HepG2 (cell line): ENCODE measurements around the gene ANKRD29. TPM values are rescaled to one million over a fixed set of nuclear protein-coding genes. Genes with fewer than 3 reads are reported as not detected.

Experiments used
- ATAC-seq: fragments of 200-7000 bp; cut with Tn5 transposase; 3 replicates; pipeline ENCODE4 v1.9.1; 2020; ENCODE audit warnings: mild to moderate bottlenecking, moderate library complexity
- BruUV-seq: library from RNA; stranded (reverse); fragments of 400-500 nt; replicated peaks from 2 replicates; lab custom pipeline; 2021; lab: Mats Ljungman, UMichigan
- CTCF ChIA-PET: fragments of 300-600 bp; formaldehyde crosslinking; extraction: SDS; loops from one replicate; lab custom pipeline; 2021; ENCODE audit warnings: low total read pairs, inconsistent platforms, low intra/inter-chr PET ratio; lab: Yijun Ruan, JAX
- POLR2A ChIA-PET: fragments of 350-600 bp; sonication (Branson Sonifier 250); formaldehyde crosslinking; loops from one replicate; lab custom pipeline; 2020; ENCODE audit warnings: antibody characterized with exemption, inconsistent platforms; lab: Yijun Ruan, JAX
- DNase-seq: peaks from one replicate; pipeline ENCODE4 v3.0.0-alpha.2; 2015; ENCODE audit warnings: low spot score
- FAIRE-seq: peaks from 3 replicates; lab custom pipeline; 2011; peaks lifted over from hg19 to GRCh38; lab: Jason Lieb, UNC
- H2AFZ ChIP-seq: one replicate; pipeline ENCODE4 v1.6.1; 2011; ENCODE audit warnings: low read length, inconsistent platforms
- H3K27ac ChIP-seq: fragments of 300-600 bp; 3 replicates; pipeline ENCODE4 v1.8.0; 2011; ENCODE audit warnings: mixed run types, mild to moderate bottlenecking, mixed read lengths, low read length, inconsistent platforms; ENCODE audit not compliant: insufficient read depth; ENCODE audit errors: extremely low read length
- H3K27me3 ChIP-seq, 2 experiments: fragments of 200-600 bp in 1 of 2; 2 replicates in 1 of 2; 3 replicates in 1 of 2; pipeline versions ENCODE4 v1.6.0 to v1.8.0; 2011; ENCODE audit warnings: low read length in 2 of 2, mild to moderate bottlenecking in 2 of 2, moderate library complexity in 2 of 2, inconsistent platforms in 1 of 2; ENCODE audit not compliant: insufficient read depth in 2 of 2, control insufficient read depth in 1 of 2
- H3K36me3 ChIP-seq, 2 experiments: fragments of 200-600 bp in 1 of 2; replicated peaks in 1 of 2; 2 replicates in 1 of 2; 3 replicates in 1 of 2; pipeline versions ENCODE4 v1.5.1 to v1.8.0; 2011; ENCODE audit warnings: low read length in 2 of 2, inconsistent platforms in 1 of 2; ENCODE audit not compliant: insufficient read depth in 2 of 2, control insufficient read depth in 1 of 2
- H3K4me1 ChIP-seq: 2 replicates; pipeline ENCODE4 v1.5.1; 2012; ENCODE audit warnings: low read length, inconsistent platforms; ENCODE audit not compliant: insufficient read depth
- H3K4me2 ChIP-seq: 2 replicates; pipeline ENCODE4 v1.6.0; 2011; ENCODE audit warnings: low read depth, low read length, inconsistent platforms
- H3K4me3 ChIP-seq, 3 experiments: fragments of 200-600 bp in 1 of 3; sonication (generic), shearing (Covaris generic) in 1 of 3; replicated peaks in 1 of 3; 2 replicates each; pipeline ENCODE4 v1.5.1; 2011 to 2016; ENCODE audit warnings: low read length in 3 of 3, inconsistent platforms in 2 of 3, low read depth in 2 of 3, mild to moderate bottlenecking in 2 of 3, control low read depth in 1 of 3, mixed read lengths in 1 of 3; ENCODE audit not compliant: insufficient read depth in 1 of 3
- H3K79me2 ChIP-seq: one replicate; pipeline ENCODE4 v1.6.1; 2011; ENCODE audit warnings: low read length, inconsistent platforms; ENCODE audit not compliant: insufficient read depth
- H3K9ac ChIP-seq: 2 replicates; pipeline ENCODE4 v1.6.0; 2011; ENCODE audit warnings: mild to moderate bottlenecking, low read depth, low read length, inconsistent platforms; ENCODE audit not compliant: insufficient read depth
- H3K9me3 ChIP-seq: 2 replicates; pipeline ENCODE4 v1.5.1; 2012; ENCODE audit warnings: mild to moderate bottlenecking, low read length
- H4K20me1 ChIP-seq: 2 replicates; pipeline ENCODE4 v1.6.0; 2011; ENCODE audit warnings: inconsistent platforms, mild to moderate bottlenecking, low read length, moderate library complexity; ENCODE audit not compliant: insufficient read depth
- CBX5 ChIP-seq: sonication (generic); formaldehyde crosslinking; IDR thresholded peaks from 2 replicates; pipeline ENCODE4 v1.4.0; 2020; ENCODE audit warnings: missing genetic modification reagents, borderline replicate concordance
- ERF ChIP-seq: IDR thresholded peaks from 2 replicates; pipeline ENCODE4 v1.6.1; 2018; ENCODE audit warnings: missing biosample characterization, missing genetic modification reagents
- MIXL1 ChIP-seq: IDR thresholded peaks from 2 replicates; pipeline ENCODE4 v1.6.1; 2016
- MLX ChIP-seq: IDR thresholded peaks from 2 replicates; pipeline ENCODE4 v1.6.1; 2016
- MNT ChIP-seq: fragments of 450-650 bp; IDR thresholded peaks from 2 replicates; pipeline ENCODE4 v1.6.1; 2016
- MYC ChIP-seq: sonication (generic); formaldehyde crosslinking; IDR thresholded peaks from 2 replicates; pipeline ENCODE4 v1.9.0; 2021; ENCODE audit warnings: missing genetic modification reagents, borderline replicate concordance
- SATB2 ChIP-seq: sonication (generic); formaldehyde crosslinking; IDR thresholded peaks from 2 replicates; pipeline ENCODE4 v1.5.0; 2020; ENCODE audit warnings: missing genetic modification reagents
- SYNCRIP ChIP-seq: fragments of 200-400 bp; formaldehyde crosslinking; IDR thresholded peaks from 2 replicates; pipeline ENCODE4 v1.6.1; 2018; ENCODE audit warnings: mild to moderate bottlenecking, low read depth, low read length; ENCODE audit not compliant: insufficient read depth
- ZBTB44 ChIP-seq: sonication (generic); formaldehyde crosslinking; IDR thresholded peaks from 2 replicates; pipeline ENCODE4 v1.4.0; 2020; ENCODE audit warnings: missing genetic modification reagents
- ZEB1 ChIP-seq: IDR thresholded peaks from 2 replicates; pipeline ENCODE4 v1.6.1; 2012; ENCODE audit warnings: mild to moderate bottlenecking, low read depth, inconsistent platforms; ENCODE audit not compliant: insufficient replicate concordance
- ZNF276 ChIP-seq: sonication (generic); formaldehyde crosslinking; IDR thresholded peaks from 2 replicates; pipeline ENCODE4 v1.4.0; 2020; ENCODE audit warnings: mild to moderate bottlenecking, low read depth, missing genetic modification reagents
- ZNF646 ChIP-seq: sonication (generic); formaldehyde crosslinking; IDR thresholded peaks from 2 replicates; pipeline ENCODE4 v1.9.0; 2021; ENCODE audit warnings: mild to moderate bottlenecking, missing genetic modification reagents
- ZNF773 ChIP-seq: sonication (generic); formaldehyde crosslinking; IDR thresholded peaks from 2 replicates; pipeline ENCODE4 v1.4.0; 2020; ENCODE audit warnings: missing genetic modification reagents, borderline replicate concordance
- in situ Hi-C: cut with HindIII; loops from 2 replicates; pipeline ENCODE4 v1.10.0; 2017; ENCODE audit warnings: low pct_unique_long_range_greater_than_20kb; ENCODE audit not compliant: extremely low pct_ligation_motif_present
- intact Hi-C: fragments of 100-400 bp; cut with micrococcal nuclease; formaldehyde crosslinking; loops from one replicate; pipeline ENCODE4 v1.10.0; 2022; ENCODE audit not compliant: unreplicated experiment
- polyA plus RNA-seq, 8 experiments: library from polyadenylated mRNA; depleted of rRNA in 3 of 8; stranded (reverse) in 7 of 8; unstranded in 1 of 8; fragments of >200 nt; fragmentation: Illumina TruSeq in 4 of 8; extraction: Trizol in 4 of 8; gene quantifications; 2 replicates each; pipeline versions ENCODE4 v1.2.1 to v1.2.3, GENCODE V29; 2011 to 2016; ENCODE audit warnings: low read depth in 4 of 8, missing spikeins in 1 of 8, mixed read lengths in 1 of 8; ENCODE audit not compliant: insufficient read depth in 1 of 8
- total RNA-seq, 5 experiments: library from RNA; depleted of rRNA; stranded (reverse); fragments of >200 nt; fragmentation: Illumina TruSeq; extraction: Trizol; gene quantifications; 2 replicates each; pipeline ENCODE4 v1.2.3, GENCODE V29; 2016; ENCODE audit warnings: low read depth in 1 of 5

Gene ANKRD29
- total and polyA plus RNA-seq, 2 of the 13 experiments (the other 11 are each of a cell fraction or from before 2014, with no cell fraction given), result not detected

GRCh38 chr18:23704806-23705205 lies 42.1 kb upstream of the ANKRD29 start:
- ATAC-seq (no peak), FAIRE-seq (no peak), DNase-seq (no peak)
- CTCF ChIA-PET, result no interaction called here
- Histone ChIP-seq H3K36me3 (no peaks in the 10 kb centered on the region), H3K27ac (no peak overlapping the region), H2AFZ (no peak overlapping the region), H3K79me2 (no peaks in the 10 kb centered on the region), H3K27me3 (peaks cover 2 to 7% of the 10 kb centered on the region in 2 experiments; a peak in 3 of 5 replicates), H3K9ac (no peak overlapping the region), H3K4me1 (no peaks in the 10 kb centered on the region), H4K20me1 (no peaks in the 10 kb centered on the region), H3K9me3 (no peaks in the 10 kb centered on the region; the same call in 1 of the 2 replicates), H3K4me3 (no peak overlapping the region), H3K4me2 (no peak overlapping the region)
- in situ Hi-C loops, result loop anchor here (5.0 to 10.0 kb wide), 2 partner anchors 83 to 190 kb away; no protein-coding TSS in a partner anchor
- intact Hi-C loops, result loop anchor here (5.0 to 10.0 kb wide), 3 partner anchors 63 to 412 kb away; no protein-coding TSS in a partner anchor
- BruUV-seq, result no TSS peak
- POLR2A ChIA-PET, result no interaction called here
- TF ChIP-seq MLX (CRISPR knock-in tag) (no peak), ZNF773 (CRISPR knock-in tag) (no peak), SYNCRIP (no peak), ZBTB44 (CRISPR knock-in tag) (no peak), ZEB1 (no peak), SATB2 (CRISPR knock-in tag) (no peak), MIXL1 (CRISPR knock-in tag) (no peak), CBX5 (CRISPR knock-in tag) (no peak), ZNF646 (no peak), MYC (CRISPR knock-in tag) (no peak), ERF (no peak), ZNF276 (CRISPR knock-in tag) (no peak), MNT (no peak)
